HG03196 (cell line): ENCODE results near the gene EBLN2.

ENCODE experiments used
- ATAC-seq: cut with Tn5 transposase; IDR thresholded peaks from one replicate; pipeline ENCODE4 v1.9.1; 2021; ENCODE audit not compliant: unreplicated experiment

The EBLN2 gene

DNA sequence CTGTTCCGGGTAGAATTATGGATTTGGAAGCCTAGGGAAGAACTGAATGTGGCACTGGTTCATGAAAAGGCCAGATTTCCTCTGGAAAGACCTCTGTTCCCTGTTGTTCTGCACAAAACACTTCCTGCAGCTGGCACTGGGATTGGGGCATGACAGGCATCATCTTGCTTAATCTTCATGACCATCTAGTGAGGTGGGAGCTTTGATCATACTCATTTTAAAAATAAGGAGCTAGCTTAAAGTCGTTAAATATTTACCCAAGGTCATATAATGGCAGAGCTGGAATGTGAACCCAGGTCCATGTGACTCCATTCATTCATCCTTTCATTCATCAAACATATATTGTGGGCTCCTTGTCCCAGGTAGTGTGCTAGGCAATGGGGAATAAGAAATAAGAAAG, 40.4 kb downstream of the EBLN2 start:
- ATAC-seq: no peak

DNA sequence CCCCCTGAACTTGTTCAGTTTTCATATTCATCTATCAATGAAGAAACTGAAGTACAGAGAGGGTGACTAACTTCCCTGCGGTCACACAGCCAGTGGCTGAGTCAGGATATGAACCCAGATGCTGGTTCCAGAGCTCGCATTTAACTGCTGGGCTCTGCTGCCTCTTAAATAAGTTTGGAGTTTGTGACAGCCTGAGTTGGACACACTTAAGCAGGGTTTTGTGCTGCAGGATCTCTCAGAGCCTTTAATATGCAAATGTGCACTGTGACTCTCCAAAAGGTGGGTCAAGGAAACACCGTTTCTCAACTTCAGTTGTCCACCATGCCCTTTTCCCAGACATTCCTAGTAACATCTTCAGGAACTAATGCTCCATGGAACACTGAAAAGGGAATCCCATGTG, 45.8 kb downstream of the EBLN2 start:
- ATAC-seq: no peak

DNA sequence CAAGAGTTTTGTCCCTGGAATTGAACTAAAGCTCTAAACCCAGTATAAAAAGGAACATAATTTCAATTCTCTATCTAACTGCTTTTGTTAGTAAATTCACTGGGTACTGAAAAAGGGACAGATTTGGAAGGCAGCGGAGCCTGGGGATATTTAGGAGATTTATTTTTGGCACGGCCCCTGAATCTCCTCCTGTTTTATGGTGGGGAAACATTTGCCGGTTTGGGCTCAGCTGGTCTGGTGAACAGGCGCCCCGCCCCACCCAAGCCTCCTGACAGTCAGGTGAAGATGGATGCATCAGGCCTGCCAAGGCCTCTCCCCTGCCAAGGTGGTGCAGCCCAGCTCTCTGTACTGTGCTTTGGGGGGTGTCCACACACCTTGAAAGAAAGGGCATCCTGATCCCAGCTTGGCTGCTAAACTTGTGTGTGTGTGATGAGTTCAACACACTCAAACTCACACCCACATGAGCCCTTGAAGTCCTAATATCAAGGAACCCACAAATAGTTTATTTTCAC, 46.3 kb downstream of the EBLN2 start:
- ATAC-seq: no peak

DNA sequence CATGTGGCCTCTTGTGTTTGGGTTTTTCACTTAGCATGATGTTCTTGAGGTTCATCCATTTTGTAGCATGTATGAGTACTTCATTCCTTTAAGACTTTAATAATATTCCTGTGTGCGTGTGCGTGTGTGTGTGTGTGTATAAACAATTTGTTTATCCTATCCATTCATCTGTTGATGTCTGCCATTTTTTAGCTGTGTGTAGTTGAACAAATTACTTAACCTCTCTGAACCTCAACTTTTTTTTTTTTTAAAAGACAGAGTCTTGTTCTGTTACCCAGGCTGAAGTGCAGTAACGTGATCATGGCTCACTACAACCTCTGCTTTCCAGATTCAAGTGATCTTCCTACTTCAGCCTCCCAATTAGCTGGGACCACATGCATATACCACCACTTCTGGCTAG, 47.3 kb downstream of the EBLN2 start:
- no peak for ATAC-seq

DNA sequence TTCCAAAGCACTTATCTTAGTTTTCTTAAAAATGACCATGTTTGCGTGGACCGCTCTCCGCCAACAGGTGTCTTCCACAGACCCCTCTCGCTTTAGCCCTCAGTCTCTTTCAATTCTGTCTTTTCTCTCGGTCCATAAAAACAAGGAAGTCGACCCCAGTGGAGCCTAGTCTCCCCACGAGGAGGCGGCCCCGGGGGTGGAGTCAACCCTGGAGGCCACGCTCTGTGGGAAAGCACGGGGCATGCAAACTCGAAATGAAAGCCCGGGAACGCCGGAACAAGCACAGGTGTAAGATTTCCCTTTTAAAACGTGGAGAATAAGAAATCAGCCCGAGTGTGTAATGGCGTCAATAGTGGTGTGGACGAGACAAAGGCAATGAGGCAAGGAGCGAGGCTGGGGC, 49.1 kb downstream of the EBLN2 start:
- ATAC-seq: no peak
